Nephron (organoid): ENCODE measurements around the gene USP3.

Experiments
- H3K27ac Mint-ChIP-seq, 3 experiments: 2 replicates each; pipeline ENCODE4 v1.8.0; 2020; ENCODE audit warnings: mixed read lengths in 3 of 3, mild to moderate bottlenecking in 2 of 3, moderate library complexity in 1 of 3
- H3K27me3 Mint-ChIP-seq: 2 replicates; pipeline ENCODE4 v1.8.0; 2021; ENCODE audit warnings: low read depth, mild to moderate bottlenecking, moderate library complexity, mixed read lengths
- H3K36me3 Mint-ChIP-seq: 2 replicates; pipeline ENCODE4 v1.8.0; 2020; ENCODE audit warnings: low read depth, mixed read lengths
- H3K4me1 Mint-ChIP-seq: 2 replicates; pipeline ENCODE4 v1.8.0; 2020; ENCODE audit warnings: mixed read lengths
- H3K4me3 Mint-ChIP-seq, 3 experiments: 2 replicates each; pipeline ENCODE4 v1.8.0; 2020; ENCODE audit warnings: mild to moderate bottlenecking in 3 of 3, mixed read lengths in 3 of 3, moderate library complexity in 2 of 3
- H3K9me3 Mint-ChIP-seq: 2 replicates; pipeline ENCODE4 v1.8.0; 2020; ENCODE audit warnings: mixed read lengths
- CTCF ChIP-seq, 3 experiments: fragments of 200-600 bp; sonication (generic); IDR thresholded peaks; one replicate each; pipeline ENCODE4 v1.5.0; 2021; ENCODE audit warnings: antibody characterized with exemption in 3 of 3; ENCODE audit not compliant: unreplicated experiment in 3 of 3

Gene USP3

DNA sequence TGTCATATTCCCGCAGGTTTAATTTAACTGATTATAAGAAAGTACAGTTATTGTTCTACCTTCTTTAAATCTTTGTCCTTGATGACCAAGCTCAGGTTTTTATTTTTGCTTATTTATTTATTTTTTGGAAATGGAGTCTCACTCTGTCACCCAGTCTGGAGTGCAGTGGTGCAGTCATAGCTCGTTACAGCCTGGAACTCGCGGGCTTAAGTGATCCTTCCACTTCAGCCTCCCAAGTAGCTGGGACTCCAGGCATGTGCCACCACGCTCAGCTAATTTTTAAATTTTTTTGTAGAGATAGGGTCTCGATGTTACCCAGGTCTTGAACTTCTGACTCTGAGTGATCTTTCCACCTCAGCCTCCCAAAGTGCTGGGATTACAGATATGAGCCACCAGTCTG is 8.9 kb downstream of the USP3 start:
- H3K36me3 Mint-ChIP-seq = no peaks in the 10 kb centered on the region
- no peak overlapping the region for H3K27ac Mint-ChIP-seq
- peaks cover 61% of the 10 kb centered on the region for H3K4me1 Mint-ChIP-seq
- peaks cover 4% of the 10 kb centered on the region for H3K27me3 Mint-ChIP-seq
- H3K4me3 Mint-ChIP-seq = no peak overlapping the region
- no peak for TF ChIP-seq CTCF (IDR thresholded peaks at IDR 0.05; ENCODE audit: unreplicated experiment in 3 of 3)
- no peaks in the 10 kb centered on the region for H3K9me3 Mint-ChIP-seq

DNA sequence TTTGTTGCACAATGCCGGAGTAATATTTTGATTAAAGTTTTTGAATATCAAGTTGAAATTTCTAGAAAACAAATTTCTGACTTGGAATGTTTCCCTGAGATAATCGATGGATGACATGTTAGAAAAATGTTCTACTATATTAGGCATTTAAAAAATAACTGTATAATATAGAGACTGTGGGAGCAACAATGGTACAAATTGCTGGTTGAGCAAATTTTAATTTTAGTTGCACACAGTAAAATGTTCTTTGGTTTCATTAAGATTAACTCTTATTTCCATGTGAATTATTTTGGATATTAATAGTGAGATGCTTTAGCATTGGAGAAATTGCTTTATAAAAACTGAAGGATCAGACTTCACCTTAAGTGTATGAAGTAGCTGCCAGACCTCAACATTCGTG is 9.3 kb downstream of the USP3 start:
- no peak for TF ChIP-seq CTCF (IDR thresholded peaks at IDR 0.05; ENCODE audit: unreplicated experiment in 3 of 3)
- H3K27ac Mint-ChIP-seq = no peak overlapping the region
- peaks cover 4% of the 10 kb centered on the region for H3K27me3 Mint-ChIP-seq
- no peaks in the 10 kb centered on the region for H3K9me3 Mint-ChIP-seq
- no peak overlapping the region for H3K4me3 Mint-ChIP-seq
- H3K4me1 Mint-ChIP-seq = peaks cover 57% of the 10 kb centered on the region
- H3K36me3 Mint-ChIP-seq = no peaks in the 10 kb centered on the region

DNA sequence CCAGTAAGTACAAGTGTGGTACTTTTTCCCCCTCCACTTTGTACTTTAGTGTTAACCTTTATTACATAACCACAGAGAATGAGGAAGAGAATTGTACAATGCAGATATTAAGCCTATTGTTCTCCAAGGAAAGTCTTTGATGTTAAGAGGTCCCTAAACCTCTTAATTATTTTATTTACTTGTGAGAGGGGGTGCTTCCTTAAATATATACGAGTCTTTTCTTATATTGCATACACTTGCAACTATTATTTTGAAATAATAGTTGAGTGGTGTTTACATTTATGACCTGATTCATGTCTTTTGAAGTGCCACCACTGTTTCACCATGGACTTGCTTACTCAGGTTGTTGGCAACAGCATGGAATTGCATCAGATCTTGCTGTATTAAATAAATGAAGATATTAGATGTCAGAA is 10.1 kb downstream of the USP3 start:
- peaks cover 55% of the 10 kb centered on the region for H3K4me1 Mint-ChIP-seq
- no peaks in the 10 kb centered on the region for H3K9me3 Mint-ChIP-seq
- no peak overlapping the region for H3K4me3 Mint-ChIP-seq
- no peak for TF ChIP-seq CTCF (IDR thresholded peaks at IDR 0.05; ENCODE audit: unreplicated experiment in 3 of 3)
- no peak overlapping the region for H3K27ac Mint-ChIP-seq
- H3K27me3 Mint-ChIP-seq = peaks cover 4% of the 10 kb centered on the region
- H3K36me3 Mint-ChIP-seq = no peaks in the 10 kb centered on the region

DNA sequence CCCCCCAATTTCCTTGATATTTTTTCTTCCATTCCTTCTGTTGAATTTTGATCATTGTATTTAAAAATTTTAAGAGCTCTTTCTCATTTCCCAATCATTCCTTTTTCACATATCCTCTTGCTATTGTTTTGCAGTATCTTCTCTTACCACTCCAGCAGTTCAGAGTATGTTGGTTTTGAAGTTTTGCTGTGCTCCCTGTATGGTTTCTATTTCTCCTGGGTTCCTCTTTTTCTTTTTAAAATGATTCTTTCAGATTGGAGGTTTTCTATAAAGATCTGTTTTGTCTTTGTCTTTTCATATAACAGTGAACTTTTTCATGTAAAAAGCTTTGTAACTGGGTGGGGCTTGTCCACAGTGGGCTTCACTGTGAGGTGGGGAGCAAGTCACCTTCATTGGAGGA is 12.8 kb downstream of the USP3 start:
- no peaks in the 10 kb centered on the region for H3K36me3 Mint-ChIP-seq
- no peak overlapping the region for H3K4me3 Mint-ChIP-seq
- H3K27me3 Mint-ChIP-seq = peaks cover 3% of the 10 kb centered on the region
- TF ChIP-seq CTCF (IDR thresholded peaks at IDR 0.05; ENCODE audit: unreplicated experiment in 3 of 3) = no peak
- H3K9me3 Mint-ChIP-seq = no peaks in the 10 kb centered on the region
- peaks cover 55% of the 10 kb centered on the region for H3K4me1 Mint-ChIP-seq
- no peak overlapping the region for H3K27ac Mint-ChIP-seq

GRCh38 chr15:63517628-63518027 is 13.2 kb downstream of the USP3 start:
- H3K4me1 Mint-ChIP-seq = peaks cover 59% of the 10 kb centered on the region
- H3K27ac Mint-ChIP-seq = peak overlapping the region in 2 of 3 experiments; percentile 13 to 23
- no peak overlapping the region for H3K4me3 Mint-ChIP-seq
- H3K9me3 Mint-ChIP-seq = no peaks in the 10 kb centered on the region
- no peak for TF ChIP-seq CTCF (IDR thresholded peaks at IDR 0.05; ENCODE audit: unreplicated experiment in 3 of 3)
- no peaks in the 10 kb centered on the region for H3K36me3 Mint-ChIP-seq
- no peaks in the 10 kb centered on the region for H3K27me3 Mint-ChIP-seq

DNA sequence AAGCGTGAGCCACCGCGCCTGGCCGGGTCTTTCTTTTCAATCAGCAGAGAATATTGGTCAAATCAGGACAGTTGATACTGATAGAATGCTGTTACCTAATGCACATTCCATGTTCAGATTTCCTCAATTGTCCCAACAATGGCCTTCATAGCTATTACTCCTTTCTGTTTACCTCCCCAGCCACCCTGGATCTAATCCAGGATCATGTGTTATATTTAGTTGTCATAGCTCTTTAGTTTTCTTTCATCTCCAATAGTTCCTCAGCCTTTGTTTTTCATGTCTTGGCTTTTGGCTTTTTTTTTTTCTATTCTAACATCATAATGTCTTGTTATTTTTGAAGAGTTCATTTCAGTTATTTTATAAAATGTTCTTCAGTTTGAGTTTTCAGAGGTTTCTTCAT is 14.6 kb downstream of the USP3 start:
- H3K9me3 Mint-ChIP-seq = no peaks in the 10 kb centered on the region
- H3K36me3 Mint-ChIP-seq = no peaks in the 10 kb centered on the region
- no peak overlapping the region for H3K4me3 Mint-ChIP-seq
- TF ChIP-seq CTCF (IDR thresholded peaks at IDR 0.05; ENCODE audit: unreplicated experiment in 3 of 3) = no peak
- H3K27ac Mint-ChIP-seq = peak overlapping the region in 1 of 3 experiments; percentile 20
- peaks cover 66% of the 10 kb centered on the region for H3K4me1 Mint-ChIP-seq
- H3K27me3 Mint-ChIP-seq = no peaks in the 10 kb centered on the region
